ENCODE measurements around the gene ASPG. TPM values are rescaled to one million over a fixed set of nuclear protein-coding genes. Genes with fewer than 3 reads are reported as not detected.

ASPG gene
- polyA plus RNA-seq, 1 donor from 2014 or later = 0.16 TPM

DNA sequence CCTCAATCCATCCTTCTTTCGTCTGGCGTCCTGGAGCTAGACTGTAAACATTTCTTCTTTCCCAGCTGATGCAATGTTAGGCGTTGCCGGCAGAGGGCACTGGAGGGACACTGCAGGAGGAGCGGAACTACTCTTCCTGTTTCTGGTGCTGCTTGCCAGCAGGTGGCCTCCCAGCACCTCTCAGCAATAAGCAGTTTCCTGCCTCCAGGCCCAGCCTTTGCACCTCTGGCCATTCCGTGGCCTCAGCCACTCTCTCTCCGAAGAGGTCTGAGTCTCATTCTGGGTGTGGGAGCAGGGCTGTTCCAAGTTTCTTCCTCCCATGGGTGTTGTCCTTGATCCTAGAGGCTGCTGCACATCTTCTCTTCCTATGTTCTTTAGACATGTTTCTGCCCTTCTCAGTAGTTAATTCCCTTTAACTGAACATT, 7.5 kb upstream of the ASPG start:
- TF ChIP-seq POLR2AphosphoS5 (IDR thresholded peaks at IDR 0.05) (no peak), EZH2 (IDR thresholded peaks at IDR 0.05; ENCODE audit: borderline replicate concordance, insufficient read depth, low read length, poor library complexity, severe bottlenecking) (no peak), SMC3 (conservative IDR thresholded peaks at IDR 0.05; ENCODE audit: poor library complexity) (peak; percentile 100), EP300 (conservative IDR thresholded peaks at IDR 0.05; ENCODE audit: poor library complexity, severe bottlenecking) (peak; percentile 22), RAD21 (conservative IDR thresholded peaks at IDR 0.05) (peak; percentile 100), MXI1 (conservative IDR thresholded peaks at IDR 0.05; ENCODE audit: poor library complexity, severe bottlenecking) (peak; percentile 44), TAF1 (IDR thresholded peaks at IDR 0.05; ENCODE audit: low read depth) (no peak), CTCF (IDR thresholded peaks at IDR 0.05; ENCODE audit: poor library complexity, severe bottlenecking) (peak; percentile 100)
- TF ChIP-seq, protein P1, sequence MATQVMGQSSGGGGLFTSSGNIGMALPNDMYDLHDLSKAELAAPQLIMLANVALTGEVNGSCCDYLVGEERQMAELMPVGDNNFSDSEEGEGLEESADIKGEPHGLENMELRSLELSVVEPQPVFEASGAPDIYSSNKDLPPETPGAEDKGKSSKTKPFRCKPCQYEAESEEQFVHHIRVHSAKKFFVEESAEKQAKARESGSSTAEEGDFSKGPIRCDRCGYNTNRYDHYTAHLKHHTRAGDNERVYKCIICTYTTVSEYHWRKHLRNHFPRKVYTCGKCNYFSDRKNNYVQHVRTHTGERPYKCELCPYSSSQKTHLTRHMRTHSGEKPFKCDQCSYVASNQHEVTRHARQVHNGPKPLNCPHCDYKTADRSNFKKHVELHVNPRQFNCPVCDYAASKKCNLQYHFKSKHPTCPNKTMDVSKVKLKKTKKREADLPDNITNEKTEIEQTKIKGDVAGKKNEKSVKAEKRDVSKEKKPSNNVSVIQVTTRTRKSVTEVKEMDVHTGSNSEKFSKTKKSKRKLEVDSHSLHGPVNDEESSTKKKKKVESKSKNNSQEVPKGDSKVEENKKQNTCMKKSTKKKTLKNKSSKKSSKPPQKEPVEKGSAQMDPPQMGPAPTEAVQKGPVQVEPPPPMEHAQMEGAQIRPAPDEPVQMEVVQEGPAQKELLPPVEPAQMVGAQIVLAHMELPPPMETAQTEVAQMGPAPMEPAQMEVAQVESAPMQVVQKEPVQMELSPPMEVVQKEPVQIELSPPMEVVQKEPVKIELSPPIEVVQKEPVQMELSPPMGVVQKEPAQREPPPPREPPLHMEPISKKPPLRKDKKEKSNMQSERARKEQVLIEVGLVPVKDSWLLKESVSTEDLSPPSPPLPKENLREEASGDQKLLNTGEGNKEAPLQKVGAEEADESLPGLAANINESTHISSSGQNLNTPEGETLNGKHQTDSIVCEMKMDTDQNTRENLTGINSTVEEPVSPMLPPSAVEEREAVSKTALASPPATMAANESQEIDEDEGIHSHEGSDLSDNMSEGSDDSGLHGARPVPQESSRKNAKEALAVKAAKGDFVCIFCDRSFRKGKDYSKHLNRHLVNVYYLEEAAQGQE (IDR thresholded peaks at IDR 0.05; ENCODE audit: borderline replicate concordance) = no peak
- Histone ChIP-seq H3K9me2 (ENCODE audit: insufficient read depth, low read length) (no peaks in the 10 kb centered on the region), H3K36me3 (ENCODE audit: insufficient read depth, low read length) (no peaks in the 10 kb centered on the region), H3K4me2 (ENCODE audit: low read length) (no peak overlapping the region), H3K4me3 (ENCODE audit: low read length) (no peak overlapping the region), H3K27me3 (ENCODE audit: insufficient read depth, low read depth, low read length) (no peaks in the 10 kb centered on the region), H3F3A (ENCODE audit: insufficient read depth, low read length, poor library complexity, severe bottlenecking) (no peaks in the 10 kb centered on the region), H3K79me2 (replicated peaks; ENCODE audit: insufficient read depth, low read length) (no peaks in the 10 kb centered on the region), H4K20me1 (ENCODE audit: insufficient read depth) (no peaks in the 10 kb centered on the region), H3K27ac (ENCODE audit: low read length) (no peak overlapping the region), H3K9me3 (ENCODE audit: low read length) (no peaks in the 10 kb centered on the region), H3K9ac (ENCODE audit: low read length) (no peak overlapping the region), H2AFZ (ENCODE audit: low read depth, low read length) (no peak overlapping the region)

DNA sequence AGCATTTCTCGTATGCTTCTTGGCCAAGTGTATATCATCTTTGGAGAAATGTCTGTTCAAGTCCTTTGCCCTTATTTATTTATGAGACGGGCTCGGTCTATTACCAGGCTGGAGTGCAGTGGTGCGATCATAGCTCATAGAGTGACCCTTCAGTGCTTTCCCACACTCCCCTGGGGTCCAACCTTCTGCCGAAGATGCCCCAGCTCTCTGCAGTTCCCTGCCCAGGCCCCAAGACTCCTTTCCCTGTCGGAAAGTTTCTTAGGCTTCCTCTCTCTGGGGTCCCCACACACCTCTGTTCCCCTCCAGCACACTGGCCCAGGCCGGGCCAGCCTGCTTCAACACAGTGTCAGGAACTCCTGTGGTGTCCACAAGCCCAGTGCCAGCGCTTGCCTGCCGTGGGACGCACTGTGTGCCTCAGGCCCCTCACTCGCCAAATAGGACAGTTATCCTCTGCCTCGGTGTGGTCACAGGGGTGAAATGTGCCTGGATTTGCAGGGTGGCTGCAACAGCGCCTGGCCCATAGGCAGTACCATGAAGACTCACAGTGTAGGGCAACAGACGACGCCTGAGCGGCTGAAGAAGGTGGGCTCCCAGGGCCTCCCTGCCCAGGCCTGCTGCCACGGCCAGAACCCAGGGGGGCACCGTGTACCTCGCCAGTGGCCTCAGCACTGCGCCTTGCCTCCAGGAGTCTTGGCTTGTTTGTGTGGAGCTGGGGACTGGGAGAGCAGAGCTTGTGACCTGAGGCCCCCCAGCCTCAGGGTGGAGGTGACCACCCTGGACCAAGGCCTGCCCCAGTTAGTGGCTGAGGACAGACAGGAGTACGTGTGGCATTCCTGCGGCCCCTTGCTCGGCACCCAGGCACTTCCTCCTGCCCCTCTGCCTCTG, 4.9 kb upstream of the ASPG start:
- H3K4me3 ChIP-seq (ENCODE audit: low read length) = no peak overlapping the region
- TF ChIP-seq TAF1 (IDR thresholded peaks at IDR 0.05; ENCODE audit: low read depth) (no peak), RAD21 (conservative IDR thresholded peaks at IDR 0.05) (no peak), SMC3 (conservative IDR thresholded peaks at IDR 0.05; ENCODE audit: poor library complexity) (no peak), MXI1 (conservative IDR thresholded peaks at IDR 0.05; ENCODE audit: poor library complexity, severe bottlenecking) (no peak), CTCF (IDR thresholded peaks at IDR 0.05; ENCODE audit: poor library complexity, severe bottlenecking) (no peak), POLR2AphosphoS5 (IDR thresholded peaks at IDR 0.05) (no peak), EZH2 (IDR thresholded peaks at IDR 0.05; ENCODE audit: borderline replicate concordance, insufficient read depth, low read length, poor library complexity, severe bottlenecking) (no peak)
- TF ChIP-seq, protein P1 (IDR thresholded peaks at IDR 0.05; ENCODE audit: borderline replicate concordance) = no peak
- H3K9me3 ChIP-seq (ENCODE audit: low read length) = no peaks in the 10 kb centered on the region
- no peak overlapping the region for H2AFZ ChIP-seq (ENCODE audit: low read depth, low read length)
- no peaks in the 10 kb centered on the region for H4K20me1 ChIP-seq (ENCODE audit: insufficient read depth)
- no peak overlapping the region for H3K4me2 ChIP-seq (ENCODE audit: low read length)
- H3K27me3 ChIP-seq (ENCODE audit: insufficient read depth, low read depth, low read length) = no peaks in the 10 kb centered on the region
- H3K27ac ChIP-seq (ENCODE audit: low read length) = no peak overlapping the region
- no peaks in the 10 kb centered on the region for H3K9me2 ChIP-seq (ENCODE audit: insufficient read depth, low read length)
- no peak overlapping the region for H3K9ac ChIP-seq (ENCODE audit: low read length)
- no peaks in the 10 kb centered on the region for H3K79me2 ChIP-seq (replicated peaks; ENCODE audit: insufficient read depth, low read length)
- H3F3A ChIP-seq (ENCODE audit: insufficient read depth, low read length, poor library complexity, severe bottlenecking) = no peaks in the 10 kb centered on the region
- H3K36me3 ChIP-seq (ENCODE audit: insufficient read depth, low read length) = no peaks in the 10 kb centered on the region

All from neural cell (in vitro differentiated cells).